Retinal pigment epithelial cell (primary cell): ENCODE results near the gene TMEM139.

ENCODE experiments used
- DNase-seq: peaks from one replicate; pipeline ENCODE4 v3.0.0-alpha.2; 2010; ENCODE audit warnings: low read depth
- H3K4me3 ChIP-seq: 2 replicates; pipeline ENCODE4 v1.5.1; 2011; ENCODE audit warnings: mild to moderate bottlenecking, low read length, control low read depth, moderate library complexity
- CTCF ChIP-seq: conservative IDR thresholded peaks from 2 replicates; pipeline ENCODE4 v1.5.1; 2011; ENCODE audit warnings: low read depth, low read length, control low read depth, inconsistent platforms

Gene TMEM139

GRCh38 chr7:143296686-143297085, 11.9 kb downstream of the TMEM139 start:
- no peak for TF ChIP-seq CTCF
- DNase-seq: no peak
- no peak overlapping the region for H3K4me3 ChIP-seq

- H3K4me3 ChIP-seq: no peak overlapping the region
- no peak for TF ChIP-seq CTCF
- DNase-seq: no peak
These were observed 14.6 kb downstream of the TMEM139 start for GRCh38 chr7:143299346-143299745.

- peak; percentile 83 for TF ChIP-seq CTCF
- DNase-seq: no peak
- no peak overlapping the region for H3K4me3 ChIP-seq
These were observed 15.1 kb downstream of the TMEM139 start for GRCh38 chr7:143299840-143300239.

- no peak for DNase-seq
- TF ChIP-seq CTCF: no peak
- no peak overlapping the region for H3K4me3 ChIP-seq
These were observed 16.5 kb downstream of the TMEM139 start for GRCh38 chr7:143300959-143301935.

GRCh38 chr7:143303733-143304132, 19.0 kb downstream of the TMEM139 start:
- no peak overlapping the region for H3K4me3 ChIP-seq
- DNase-seq: no peak
- TF ChIP-seq CTCF: no peak

GRCh38 chr7:143304938-143305337, 20.2 kb downstream of the TMEM139 start:
- TF ChIP-seq CTCF: no peak
- no peak for DNase-seq
- no peak overlapping the region for H3K4me3 ChIP-seq
